Body of pancreas (tissue), 4 donors: ENCODE data around the gene PYROXD2. TPM values are rescaled to one million over a fixed set of nuclear protein-coding genes. Genes with fewer than 3 reads are reported as not detected.

Experiments
- ATAC-seq: fragments of 150-250 bp; one replicate; pipeline ENCODE4 v1.9.1; 2016
- DNase-seq, 4 donors: peaks; one replicate each; pipeline ENCODE4 v3.0.0-alpha.2; 2019
- H3K27ac ChIP-seq, 4 donors: fragments of 200-600 bp; sonication (generic); 1 replicate in 3 of 4; 2 replicates in 1 of 4; pipeline versions ENCODE4 v1.5.1 to v1.6.1; 2016 to 2019; ENCODE audit warnings: mild to moderate bottlenecking in 1 of 4, mixed read lengths in 1 of 4, moderate library complexity in 1 of 4
- H3K27me3 ChIP-seq, 2 donors: fragments of 200-600 bp; sonication (generic); one replicate each; pipeline ENCODE4 v1.6.0; 2016; ENCODE audit warnings: mild to moderate bottlenecking in 1 of 2
- H3K36me3 ChIP-seq, 2 donors: fragments of 200-600 bp; sonication (generic); replicated peaks in 1 of 2; 2 replicates each; pipeline ENCODE4 v1.5.1; 2016; ENCODE audit warnings: low read depth in 2 of 2; ENCODE audit not compliant: insufficient read depth in 1 of 2
- H3K4me1 ChIP-seq: fragments of 200-600 bp; sonication (generic); one replicate; pipeline ENCODE4 v1.6.0; 2016
- H3K4me3 ChIP-seq, 2 donors: fragments of 200-600 bp; sonication (generic); 1 replicate in 1 of 2; 2 replicates in 1 of 2; pipeline ENCODE4 v1.5.1; 2016 to 2019
- H3K9me3 ChIP-seq, 3 donors: fragments of 200-600 bp; sonication (generic); 1 replicate in 2 of 3; 2 replicates in 1 of 3; pipeline ENCODE4 v1.5.1; 2016
- POLR2A ChIP-seq, 3 donors: fragments of 450-650 bp; IDR thresholded peaks; one replicate each; pipeline ENCODE4 v1.6.1; 2016; ENCODE audit warnings: antibody characterized with exemption in 3 of 3, mild to moderate bottlenecking in 2 of 3
- WGBS, 2 donors: methylation state at CpG; one replicate each; pipeline ENCODE4 v1.1.5; 2017; 5-methylcytosine and 5-hydroxymethylcytosine counted together
- intact Hi-C: fragments of 100-400 bp; cut with DNase I; formaldehyde crosslinking; loops from one replicate; pipeline ENCODE4 v1.15.1; 2023
- total RNA-seq, 2 donors: library from RNA; depleted of rRNA; stranded (reverse); fragments of >200 nt; gene quantifications; one replicate each; pipeline ENCODE4 v1.1.0, GENCODE V29; 2016
- TF ChIP-seq, protein P1 (sequence below), 7 experiments: fragments of 450-650 bp in 4 of 7; fragments of 200-600 bp in 3 of 7; sonication (generic) in 3 of 7; IDR thresholded peaks; one replicate each; pipeline ENCODE4 v1.5.1; 2016 to 2019; ENCODE audit warnings: antibody characterized with exemption in 7 of 7

PYROXD2 gene
- total RNA-seq, 2 donors from 2014 or later, result 4.9 to 8.6 TPM

DNA sequence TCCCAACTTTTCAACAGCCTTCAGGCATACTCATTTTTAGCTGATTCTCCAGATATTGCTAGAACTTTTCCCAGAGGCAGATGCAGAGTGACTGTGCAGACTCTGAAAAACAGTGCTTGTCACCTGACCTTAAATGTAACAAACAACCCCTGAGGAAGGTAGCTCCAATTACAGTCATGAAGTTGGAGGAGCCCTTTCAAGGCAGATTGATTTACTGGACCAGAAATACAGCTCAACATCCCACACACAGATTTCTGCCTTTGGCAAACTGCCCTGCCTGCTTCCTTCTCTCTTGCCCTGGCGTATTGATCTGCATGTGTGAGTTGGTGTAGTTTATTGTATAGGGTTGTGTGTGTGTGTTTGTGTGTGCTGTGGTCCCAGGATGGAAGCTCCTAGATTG, 38.5 kb downstream of the PYROXD2 start:
- no peaks in the 10 kb centered on the region for H3K36me3 ChIP-seq
- no peak for ATAC-seq
- H3K4me1 ChIP-seq, result no peaks in the 10 kb centered on the region
- no peak for DNase-seq
- intact Hi-C loops, result no loop called here
- no peaks in the 10 kb centered on the region for H3K9me3 ChIP-seq
- no peaks in the 10 kb centered on the region for H3K27me3 ChIP-seq
- TF ChIP-seq POLR2A (IDR thresholded peaks at IDR 0.05), result no peak
- TF ChIP-seq, protein P1, sequence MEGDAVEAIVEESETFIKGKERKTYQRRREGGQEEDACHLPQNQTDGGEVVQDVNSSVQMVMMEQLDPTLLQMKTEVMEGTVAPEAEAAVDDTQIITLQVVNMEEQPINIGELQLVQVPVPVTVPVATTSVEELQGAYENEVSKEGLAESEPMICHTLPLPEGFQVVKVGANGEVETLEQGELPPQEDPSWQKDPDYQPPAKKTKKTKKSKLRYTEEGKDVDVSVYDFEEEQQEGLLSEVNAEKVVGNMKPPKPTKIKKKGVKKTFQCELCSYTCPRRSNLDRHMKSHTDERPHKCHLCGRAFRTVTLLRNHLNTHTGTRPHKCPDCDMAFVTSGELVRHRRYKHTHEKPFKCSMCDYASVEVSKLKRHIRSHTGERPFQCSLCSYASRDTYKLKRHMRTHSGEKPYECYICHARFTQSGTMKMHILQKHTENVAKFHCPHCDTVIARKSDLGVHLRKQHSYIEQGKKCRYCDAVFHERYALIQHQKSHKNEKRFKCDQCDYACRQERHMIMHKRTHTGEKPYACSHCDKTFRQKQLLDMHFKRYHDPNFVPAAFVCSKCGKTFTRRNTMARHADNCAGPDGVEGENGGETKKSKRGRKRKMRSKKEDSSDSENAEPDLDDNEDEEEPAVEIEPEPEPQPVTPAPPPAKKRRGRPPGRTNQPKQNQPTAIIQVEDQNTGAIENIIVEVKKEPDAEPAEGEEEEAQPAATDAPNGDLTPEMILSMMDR (IDR thresholded peaks at IDR 0.05), result no peak
- H3K4me3 ChIP-seq, result no peak overlapping the region
- no peak overlapping the region for H3K27ac ChIP-seq
- 41 to 67% methylated on average over 1 of the region's 1 CpG for WGBS, 2 donors

DNA sequence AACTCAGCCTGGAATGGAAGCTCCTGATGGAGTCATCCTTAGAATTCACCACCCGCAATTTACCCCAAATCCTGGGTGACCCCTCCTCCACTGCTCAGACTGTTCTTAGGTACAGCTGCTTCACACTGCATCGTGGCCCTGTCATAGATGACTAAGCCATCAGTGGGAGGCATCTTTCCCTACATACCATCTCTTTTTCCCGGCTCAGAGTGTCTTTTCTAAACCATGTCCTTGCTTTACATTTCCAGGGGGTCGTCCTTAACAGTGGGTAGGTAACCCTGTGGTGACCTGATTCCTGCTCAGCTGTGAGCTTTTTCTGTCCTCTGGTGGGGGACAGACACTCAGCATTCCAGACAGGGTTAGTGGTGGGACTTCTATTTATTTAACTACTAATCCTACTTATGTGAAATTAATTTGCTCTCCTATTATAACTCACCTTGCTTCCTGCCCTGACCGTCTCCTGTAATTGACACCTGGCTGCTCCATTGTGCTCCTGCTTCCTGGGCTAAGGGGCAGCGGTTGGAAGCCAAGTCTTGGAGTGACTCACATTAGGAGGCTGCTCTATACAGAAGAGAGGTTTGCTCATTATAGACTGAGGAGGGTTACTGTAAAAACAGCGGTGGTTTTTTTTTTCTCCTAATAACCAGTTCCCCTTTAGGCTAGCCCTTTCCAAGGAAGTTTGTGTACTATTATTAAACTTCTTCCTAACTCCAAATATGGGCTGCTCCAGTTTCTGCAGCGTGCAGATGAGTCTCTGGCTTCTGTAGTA, 40.6 kb downstream of the PYROXD2 start:
- Histone ChIP-seq H3K4me3 (no peak overlapping the region), H3K4me1 (no peaks in the 10 kb centered on the region), H3K27me3 (no peaks in the 10 kb centered on the region), H3K9me3 (no peaks in the 10 kb centered on the region), H3K27ac (no peak overlapping the region), H3K36me3 (no peaks in the 10 kb centered on the region)
- TF ChIP-seq, protein P1 (IDR thresholded peaks at IDR 0.05), result no peak
- no peak for TF ChIP-seq POLR2A (IDR thresholded peaks at IDR 0.05)
- WGBS, 2 donors, result 50 to 63% methylated on average over 8 of the region's 8 CpGs
- DNase-seq (no peak), ATAC-seq (no peak)
- intact Hi-C loops, result no loop called here

DNA sequence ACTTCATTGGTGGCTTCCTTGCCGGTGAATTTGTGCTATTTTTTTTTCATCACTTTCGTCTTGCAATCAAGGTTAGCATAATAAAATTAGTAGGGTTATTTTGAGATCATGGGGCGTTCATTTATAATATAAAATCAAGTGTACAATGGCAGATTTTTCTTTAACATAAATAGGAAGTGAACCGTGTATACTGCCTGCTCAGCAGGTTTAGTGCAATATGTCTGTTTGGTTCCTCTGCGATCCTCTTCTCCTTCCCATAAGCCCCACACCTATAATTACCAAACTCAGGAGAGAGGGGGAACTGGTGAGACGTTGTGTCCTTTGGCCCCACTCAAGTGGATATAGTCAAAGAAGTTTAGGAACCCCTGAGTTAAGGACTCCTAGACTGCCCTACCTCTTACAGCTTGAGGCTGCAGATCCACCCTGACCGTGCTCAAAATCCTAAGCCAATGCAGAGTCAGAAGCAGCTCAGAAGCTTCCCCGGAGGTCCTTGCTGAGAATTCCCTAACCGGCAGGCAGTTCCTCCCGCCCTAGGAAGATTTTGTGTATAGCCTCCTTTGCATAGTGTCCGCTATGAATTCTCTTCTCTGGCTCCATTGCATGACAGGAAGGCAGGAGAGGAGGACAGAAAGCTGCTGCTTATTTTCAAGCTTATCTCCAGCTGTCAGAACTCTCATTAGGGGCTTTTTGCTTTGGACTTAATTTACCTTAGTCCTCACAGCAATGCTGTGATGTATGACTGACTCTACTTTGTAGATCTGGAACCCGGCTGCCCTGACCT, 41.5 kb downstream of the PYROXD2 start:
- intact Hi-C loops, result no loop called here
- WGBS, 2 donors, result 61 to 64% methylated on average over 12 of the region's 12 CpGs
- no peaks in the 10 kb centered on the region for H3K4me1 ChIP-seq
- H3K36me3 ChIP-seq, result no peaks in the 10 kb centered on the region
- no peak overlapping the region for H3K4me3 ChIP-seq
- no peaks in the 10 kb centered on the region for H3K27me3 ChIP-seq
- TF ChIP-seq, protein P1 (IDR thresholded peaks at IDR 0.05), result no peak
- no peak for TF ChIP-seq POLR2A (IDR thresholded peaks at IDR 0.05)
- no peak overlapping the region for H3K27ac ChIP-seq
- H3K9me3 ChIP-seq, result no peaks in the 10 kb centered on the region
- ATAC-seq (no peak), DNase-seq (no peak)

DNA sequence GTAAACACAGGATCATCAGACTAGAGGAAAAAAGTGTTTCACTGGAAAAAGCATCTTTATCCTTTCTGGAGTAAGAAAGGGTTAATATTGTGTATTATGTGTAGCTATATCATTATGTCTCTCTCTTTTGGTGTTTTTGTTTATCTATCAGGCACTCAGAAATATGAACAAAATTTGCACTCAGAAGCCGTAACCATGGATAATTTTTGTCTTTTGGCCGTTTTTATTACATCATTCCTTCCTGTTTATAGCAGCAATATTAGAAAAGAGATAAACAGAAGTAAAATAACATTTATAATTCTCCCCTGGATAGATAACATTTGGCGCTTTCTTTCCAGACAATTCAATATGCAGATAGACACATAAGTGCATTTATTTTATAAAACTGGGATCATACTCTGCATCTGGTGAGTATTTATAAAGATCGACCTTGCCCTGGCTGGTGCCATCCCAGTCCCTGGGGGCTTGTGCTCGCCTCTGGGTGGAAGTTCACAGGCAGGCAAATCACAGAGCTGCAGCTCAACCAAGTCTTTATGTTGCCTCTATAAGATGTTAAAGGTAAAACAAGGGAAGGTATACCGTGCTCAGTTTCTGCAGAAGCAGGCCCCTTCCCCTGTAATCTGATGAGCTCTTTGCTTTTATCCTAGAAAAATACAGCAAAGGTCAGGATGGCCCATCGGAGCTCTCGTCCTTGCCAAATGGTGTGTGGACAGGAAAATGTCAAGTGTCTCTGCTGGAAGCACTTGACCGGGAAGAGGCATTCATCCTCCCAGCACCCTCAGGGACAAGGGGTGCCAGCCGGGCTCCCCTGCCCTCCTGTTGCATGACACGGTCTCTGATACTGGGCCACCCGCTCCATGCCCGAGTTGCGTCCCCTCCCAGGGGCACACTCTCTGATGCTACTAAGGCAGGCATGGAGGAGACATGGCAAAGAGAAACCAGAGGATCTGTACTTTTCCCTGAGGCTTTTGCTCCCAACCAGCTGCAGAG, 43.9 kb downstream of the PYROXD2 start:
- intact Hi-C loops, result no loop called here
- H3K27ac ChIP-seq, result no peak overlapping the region
- no peak for TF ChIP-seq POLR2A (IDR thresholded peaks at IDR 0.05)
- TF ChIP-seq, protein P1 (IDR thresholded peaks at IDR 0.05), result no peak
- no peaks in the 10 kb centered on the region for H3K36me3 ChIP-seq
- no peak overlapping the region for H3K4me3 ChIP-seq
- ATAC-seq (no peak), DNase-seq (no peak)
- no peaks in the 10 kb centered on the region for H3K27me3 ChIP-seq
- H3K4me1 ChIP-seq, result no peaks in the 10 kb centered on the region
- no peaks in the 10 kb centered on the region for H3K9me3 ChIP-seq
- 67 to 72% methylated on average over 14 of the region's 14 CpGs for WGBS, 2 donors
